Colonic mucosa (tissue), 4 donors: ENCODE results near the gene E4F1. TPM values are rescaled to one million over a fixed set of nuclear protein-coding genes. Genes with fewer than 3 reads are reported as not detected.

Experiments used
- DNase-seq: peaks from one replicate; pipeline ENCODE4 v3.0.0-alpha.2; 2020
- H3K27ac ChIP-seq: fragments of 200-600 bp; one replicate; pipeline ENCODE4 v1.8.0; 2021
- H3K27me3 ChIP-seq: fragments of 200-600 bp; one replicate; pipeline ENCODE4 v1.8.0; 2021
- H3K36me3 ChIP-seq: fragments of 200-600 bp; one replicate; pipeline ENCODE4 v1.8.0; 2021
- H3K4me1 ChIP-seq: fragments of 200-600 bp; one replicate; pipeline ENCODE4 v1.8.0; 2021; ENCODE audit warnings: mild to moderate bottlenecking
- H3K4me3 ChIP-seq: fragments of 200-600 bp; one replicate; pipeline ENCODE4 v1.8.0; 2021
- H3K9ac ChIP-seq, 2 donors: one replicate each; pipeline ENCODE4 v1.7.0; 2013; ENCODE audit warnings: control low read depth in 2 of 2, low read depth in 2 of 2, low read length in 2 of 2
- H3K9me3 ChIP-seq: fragments of 200-600 bp; one replicate; pipeline ENCODE4 v1.8.0; 2021
- intact Hi-C: fragments of 100-400 bp; cut with DNase I; formaldehyde crosslinking; loops from one replicate; pipeline ENCODE4 v1.14.1; 2022
- total RNA-seq, 2 donors: library from RNA; stranded (reverse); fragmentation: NEBNext Ultra II Directional in 1 of 2; extraction: Animal tissue kit (Norgen Biotek cat#: 25700) in 1 of 2; gene quantifications; one replicate each; pipeline ENCODE4 v1.2.1, GENCODE V29; 2021
- TF ChIP-seq, protein P1 (sequence below): fragments of 200-600 bp; IDR thresholded peaks from one replicate; pipeline ENCODE4 v1.8.0; 2022; ENCODE audit warnings: antibody characterized with exemption, mild to moderate bottlenecking
- donor health status: healthy.
- donor health status: DM: no; HTN: no; CAD: no.
- donor health status: DM: no; HTN: no; CAD: no.

The E4F1 gene
- total RNA-seq, 2 donors from 2014 or later: 19.9 to 37.4 TPM

DNA sequence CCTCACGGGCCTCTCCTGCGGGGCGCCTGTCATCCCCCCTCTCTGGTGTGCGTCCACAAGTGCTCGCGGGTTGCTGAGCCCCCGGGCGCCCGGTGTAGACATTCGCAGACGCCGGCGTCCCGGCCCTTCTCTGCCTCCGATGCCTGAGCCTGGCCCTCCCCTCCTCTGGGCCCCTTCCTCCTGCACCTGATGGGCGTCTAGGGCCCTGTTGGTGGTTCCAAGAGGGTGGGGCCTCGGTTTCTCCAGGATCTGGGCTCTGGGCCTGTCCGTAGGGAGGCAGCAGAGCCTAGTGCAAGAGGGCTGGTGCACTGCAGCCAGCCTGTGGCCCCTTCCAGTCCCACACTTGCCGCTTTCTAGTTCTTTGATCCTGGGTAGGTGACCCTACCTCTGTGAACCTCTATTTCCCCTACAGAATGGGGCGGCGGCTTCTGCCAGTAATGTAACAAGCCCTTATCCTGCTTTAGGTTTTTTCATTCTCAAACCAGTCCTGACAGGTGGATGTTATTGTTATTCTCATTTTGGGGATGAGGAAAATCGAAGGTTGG is 623 bp downstream of the E4F1 start:
- TF ChIP-seq, protein P1, sequence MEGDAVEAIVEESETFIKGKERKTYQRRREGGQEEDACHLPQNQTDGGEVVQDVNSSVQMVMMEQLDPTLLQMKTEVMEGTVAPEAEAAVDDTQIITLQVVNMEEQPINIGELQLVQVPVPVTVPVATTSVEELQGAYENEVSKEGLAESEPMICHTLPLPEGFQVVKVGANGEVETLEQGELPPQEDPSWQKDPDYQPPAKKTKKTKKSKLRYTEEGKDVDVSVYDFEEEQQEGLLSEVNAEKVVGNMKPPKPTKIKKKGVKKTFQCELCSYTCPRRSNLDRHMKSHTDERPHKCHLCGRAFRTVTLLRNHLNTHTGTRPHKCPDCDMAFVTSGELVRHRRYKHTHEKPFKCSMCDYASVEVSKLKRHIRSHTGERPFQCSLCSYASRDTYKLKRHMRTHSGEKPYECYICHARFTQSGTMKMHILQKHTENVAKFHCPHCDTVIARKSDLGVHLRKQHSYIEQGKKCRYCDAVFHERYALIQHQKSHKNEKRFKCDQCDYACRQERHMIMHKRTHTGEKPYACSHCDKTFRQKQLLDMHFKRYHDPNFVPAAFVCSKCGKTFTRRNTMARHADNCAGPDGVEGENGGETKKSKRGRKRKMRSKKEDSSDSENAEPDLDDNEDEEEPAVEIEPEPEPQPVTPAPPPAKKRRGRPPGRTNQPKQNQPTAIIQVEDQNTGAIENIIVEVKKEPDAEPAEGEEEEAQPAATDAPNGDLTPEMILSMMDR: no peak
- no peaks in the 10 kb centered on the region for H3K9me3 ChIP-seq
- H3K4me3 ChIP-seq: peak overlapping the region; percentile 74
- peak overlapping the region; percentile 71 for H3K27ac ChIP-seq
- H3K9ac ChIP-seq: peak overlapping the region; percentile 84 to 91
- H3K4me1 ChIP-seq: no peaks in the 10 kb centered on the region
- DNase-seq: peak; percentile 73
- peaks cover 1% of the 10 kb centered on the region for H3K36me3 ChIP-seq
- intact Hi-C loops: no loop called here
- no peaks in the 10 kb centered on the region for H3K27me3 ChIP-seq

DNA sequence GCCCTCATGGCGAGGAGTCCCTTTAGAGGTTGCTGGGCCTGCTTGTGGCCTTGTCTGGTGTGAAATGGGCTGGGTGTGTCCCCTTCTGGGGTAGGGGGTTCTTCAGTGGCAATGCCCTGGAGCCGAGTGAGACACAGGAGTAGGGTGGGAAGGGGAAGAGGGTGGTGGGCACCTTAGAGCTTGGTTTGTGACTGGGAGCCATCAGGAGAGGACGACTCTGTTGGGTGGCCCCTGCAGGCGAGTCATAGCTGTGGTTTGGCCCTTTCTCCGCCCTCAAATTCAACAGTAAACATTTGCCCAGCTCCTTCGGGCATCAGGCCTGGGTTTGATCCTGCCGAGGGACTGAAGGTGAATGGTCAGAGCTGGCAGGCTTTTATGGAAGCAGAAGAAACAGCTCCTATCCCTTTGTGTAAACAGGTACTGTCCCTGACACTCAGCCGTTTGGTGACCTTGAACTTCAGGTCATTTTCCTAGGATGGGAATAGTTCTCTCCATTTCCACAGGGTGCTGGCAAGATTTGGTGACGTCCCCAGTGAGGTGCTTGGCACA is 2.9 kb downstream of the E4F1 start:
- Histone ChIP-seq H3K36me3 (peaks cover 11% of the 10 kb centered on the region), H3K9me3 (no peaks in the 10 kb centered on the region), H3K27ac (no peak overlapping the region), H3K27me3 (no peaks in the 10 kb centered on the region), H3K9ac (no peak overlapping the region), H3K4me3 (no peak overlapping the region), H3K4me1 (no peaks in the 10 kb centered on the region)
- TF ChIP-seq, protein P1: no peak
- no peak for DNase-seq
- intact Hi-C loops: no loop called here

DNA sequence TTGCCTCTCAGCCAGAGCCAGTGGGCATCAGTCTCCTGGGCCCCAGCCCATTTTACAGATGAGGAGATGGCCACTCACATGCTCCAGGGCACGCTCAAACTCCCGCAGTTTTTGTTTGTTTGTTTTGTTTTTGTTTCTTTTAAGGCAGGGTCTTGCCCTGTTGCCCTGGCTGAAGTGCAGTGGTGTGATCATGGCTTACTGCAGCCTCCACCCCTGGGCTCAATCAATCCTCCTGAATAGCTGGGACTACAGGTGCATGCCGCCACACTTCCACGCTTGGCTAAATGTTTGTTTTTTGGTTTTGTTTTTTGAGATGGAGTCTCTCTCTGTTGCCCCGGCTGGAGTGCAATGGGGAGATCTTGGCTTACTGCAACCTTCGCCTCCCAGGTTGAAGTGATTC is 3.5 kb downstream of the E4F1 start:
- Histone ChIP-seq H3K9ac (no peak overlapping the region), H3K27me3 (no peaks in the 10 kb centered on the region), H3K4me1 (no peaks in the 10 kb centered on the region), H3K4me3 (no peak overlapping the region), H3K27ac (no peak overlapping the region), H3K9me3 (no peaks in the 10 kb centered on the region), H3K36me3 (peaks cover 12% of the 10 kb centered on the region)
- TF ChIP-seq, protein P1: no peak
- intact Hi-C loops: no loop called here
- no peak for DNase-seq

DNA sequence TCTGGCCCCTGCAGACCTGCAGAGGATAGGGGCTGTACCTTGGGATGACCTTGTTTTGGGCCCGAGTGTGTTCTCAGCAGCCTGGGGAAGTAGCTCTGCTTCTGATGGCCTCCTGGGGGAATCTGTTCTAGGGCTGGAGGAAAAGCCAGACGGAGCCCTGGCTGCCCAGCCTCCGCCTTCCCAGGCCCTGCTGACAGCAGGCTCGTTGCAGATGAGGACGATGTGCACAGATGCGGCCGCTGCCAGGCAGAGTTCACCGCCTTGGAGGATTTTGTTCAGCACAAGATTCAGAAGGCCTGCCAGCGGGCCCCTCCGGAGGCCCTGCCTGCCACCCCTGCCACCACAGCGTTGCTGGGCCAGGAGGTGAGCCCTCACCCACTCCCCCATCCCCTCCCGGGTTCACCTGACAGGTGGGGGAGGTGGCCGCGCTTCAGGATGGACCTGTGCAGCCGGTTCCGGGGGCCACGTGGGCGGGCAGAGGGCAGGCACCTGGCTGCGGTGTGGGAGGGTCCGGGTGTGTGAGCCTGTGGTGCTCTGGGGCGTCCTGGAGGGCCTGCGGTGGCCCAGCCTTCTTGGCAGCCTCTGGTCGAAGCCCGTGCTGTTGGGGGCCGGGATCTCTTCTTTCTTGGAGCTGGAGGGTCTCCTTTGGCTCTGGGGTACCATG is 4.9 kb downstream of the E4F1 start:
- Histone ChIP-seq H3K9me3 (no peaks in the 10 kb centered on the region), H3K36me3 (peaks cover 26% of the 10 kb centered on the region), H3K4me3 (no peak overlapping the region), H3K27ac (no peak overlapping the region), H3K4me1 (no peaks in the 10 kb centered on the region), H3K27me3 (no peaks in the 10 kb centered on the region), H3K9ac (peak overlapping the region in 1 of 2 donors; percentile 14)
- intact Hi-C loops: no loop called here
- DNase-seq: no peak
- TF ChIP-seq, protein P1: no peak

DNA sequence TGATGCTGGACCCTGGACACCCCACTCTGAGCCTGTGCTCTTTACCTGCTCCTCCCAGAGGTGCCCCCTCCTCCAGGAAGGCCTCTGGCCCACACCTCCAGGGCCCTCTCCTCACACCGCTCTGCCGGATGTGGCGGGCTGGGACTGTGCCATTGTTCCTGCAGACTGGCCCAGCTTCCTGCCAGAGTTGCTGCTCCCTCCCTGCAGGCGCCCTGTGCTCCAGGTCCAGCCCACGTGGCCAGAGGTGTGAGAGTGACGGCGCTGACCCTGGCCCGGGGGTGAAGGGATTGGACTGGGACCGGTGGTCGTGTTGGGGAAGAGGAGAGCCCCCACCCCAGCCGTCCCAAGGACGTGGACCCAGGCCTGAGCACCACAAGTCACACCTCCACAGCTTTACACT is 5.7 kb downstream of the E4F1 start:
- intact Hi-C loops: no loop called here
- no peaks in the 10 kb centered on the region for H3K4me1 ChIP-seq
- H3K9ac ChIP-seq: no peak overlapping the region
- H3K4me3 ChIP-seq: no peak overlapping the region
- H3K27me3 ChIP-seq: no peaks in the 10 kb centered on the region
- no peaks in the 10 kb centered on the region for H3K9me3 ChIP-seq
- TF ChIP-seq, protein P1: no peak
- no peak for DNase-seq
- H3K27ac ChIP-seq: no peak overlapping the region
- peaks cover 27% of the 10 kb centered on the region for H3K36me3 ChIP-seq
